HG03159 (cell line): ENCODE measurements around the gene NACC2.
"Not testable (repeated sequence)": the region's sequence is repeated elsewhere in the genome, so short reads cannot be mapped to it uniquely, and the experiment has no call there.

ENCODE experiments used
- ATAC-seq: cut with Tn5 transposase; IDR thresholded peaks from one replicate; pipeline ENCODE4 v1.9.1; 2021; ENCODE audit warnings: mild to moderate bottlenecking, moderate library complexity; ENCODE audit not compliant: unreplicated experiment

NACC2 gene

GRCh38 chr9:136111910-136112309 lies 16.8 kb upstream of the NACC2 start:
- no peak for ATAC-seq

GRCh38 chr9:136111190-136111589 lies 16.1 kb upstream of the NACC2 start:
- no peak for ATAC-seq

- no peak for ATAC-seq
Measured at GRCh38 chr9:136110082-136111061, 15.3 kb upstream of the NACC2 start.

DNA sequence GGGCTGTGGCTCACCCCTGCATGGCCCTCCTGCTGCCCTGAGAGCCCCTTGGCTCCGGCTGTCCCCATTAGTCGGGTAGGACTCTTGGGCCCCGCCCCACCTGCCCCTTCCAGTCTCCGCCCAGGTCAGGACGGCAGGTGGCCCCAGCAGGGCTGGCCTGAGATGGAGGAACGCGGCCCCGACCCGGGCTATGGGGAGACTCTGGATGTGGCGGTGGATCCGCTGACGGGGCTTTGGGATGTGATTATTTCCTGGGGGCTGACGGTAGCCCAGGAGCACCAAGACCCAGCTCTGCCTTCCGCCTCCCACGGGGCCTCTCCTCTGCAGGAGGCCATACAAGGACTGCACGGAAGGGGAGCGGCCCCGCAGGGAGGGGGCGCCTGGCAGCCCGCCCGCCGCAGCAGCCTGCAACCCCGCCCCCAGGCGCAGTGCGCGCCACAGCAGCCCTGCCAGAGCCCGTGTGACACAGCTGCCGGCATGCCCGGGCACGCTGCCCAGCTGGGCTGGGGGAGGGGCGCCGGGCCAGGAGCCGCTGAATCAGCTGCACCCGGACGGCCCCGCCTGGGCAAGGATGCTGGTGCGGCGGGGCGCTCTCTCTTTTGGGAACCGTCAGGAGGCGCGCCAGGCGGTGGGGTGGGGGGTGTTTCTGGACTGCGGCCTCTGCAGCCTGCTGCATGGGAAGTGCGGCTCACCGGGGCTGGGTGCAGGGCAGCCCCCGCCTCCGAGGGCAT lies 14.4 kb upstream of the NACC2 start:
- ATAC-seq = peak; percentile 68

DNA sequence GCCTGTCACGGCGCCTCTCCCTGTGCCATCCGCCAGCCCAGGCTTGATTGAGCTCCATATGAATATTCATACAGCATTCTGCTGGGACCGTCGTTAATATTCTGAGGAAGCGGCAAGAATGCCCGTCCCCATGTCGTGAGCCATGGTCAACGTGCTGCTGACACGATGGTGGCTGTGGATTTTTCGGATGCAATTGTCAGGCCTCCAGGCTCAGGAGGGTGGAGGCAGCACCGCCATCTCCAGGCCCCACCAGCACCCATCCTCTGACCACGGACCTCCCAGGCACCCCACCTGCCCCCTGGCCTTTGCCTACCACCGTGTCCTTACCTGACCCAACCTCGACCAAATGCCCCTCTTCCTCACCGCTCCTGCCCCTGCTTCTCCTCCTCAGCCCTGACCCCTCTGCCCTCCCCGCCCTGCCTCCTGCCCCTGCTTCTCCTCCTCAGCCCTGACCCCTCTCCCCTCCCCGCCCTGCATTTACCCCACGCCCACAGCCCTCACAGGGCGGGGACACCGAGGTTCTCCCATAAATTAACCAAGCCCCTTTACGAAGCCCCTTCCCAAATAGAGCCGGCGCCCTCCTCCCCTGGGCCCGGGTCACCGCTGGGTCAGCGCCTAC lies 13.7 kb upstream of the NACC2 start:
- no peak for ATAC-seq

- no peak for ATAC-seq
Measured at GRCh38 chr9:136107953-136108647, 13.0 kb upstream of the NACC2 start.

DNA sequence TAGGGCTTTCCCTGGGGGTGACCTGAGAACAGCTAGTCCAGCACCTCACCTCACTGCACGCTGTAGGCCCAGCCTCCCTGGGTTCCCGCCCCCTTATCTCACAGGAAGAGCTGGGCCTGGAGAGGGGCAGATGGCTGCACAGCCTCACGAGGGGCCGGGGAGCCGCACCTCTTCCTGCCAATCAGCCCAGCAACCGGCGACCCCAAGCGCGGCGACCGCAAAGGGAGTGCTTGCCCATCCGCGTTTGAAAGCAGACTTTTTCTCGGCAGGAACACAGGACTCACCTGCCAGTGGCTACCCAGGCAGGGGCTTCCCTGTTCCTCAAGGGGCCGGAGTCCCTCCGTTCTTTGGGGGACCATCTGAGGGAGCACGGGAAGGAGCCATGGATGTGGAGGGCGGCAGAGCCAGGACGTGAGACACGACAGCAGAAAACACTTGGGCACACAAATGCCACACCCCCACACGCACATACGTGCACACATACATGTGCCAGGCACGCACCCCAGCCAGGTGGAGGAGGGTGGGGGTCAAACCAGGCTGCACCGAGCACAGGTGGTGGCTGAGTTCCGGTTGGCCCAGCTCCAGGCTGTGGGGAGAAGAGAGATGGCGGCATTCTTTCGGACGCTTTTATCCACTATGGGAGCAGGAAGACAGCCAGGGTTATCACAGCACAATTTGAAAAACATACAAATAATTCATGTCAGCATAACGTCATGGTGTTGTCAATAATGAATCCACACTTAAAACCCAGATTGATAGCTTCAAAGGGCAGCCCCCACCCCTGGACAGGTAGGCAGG lies 12.3 kb upstream of the NACC2 start:
- ATAC-seq = no peak

DNA sequence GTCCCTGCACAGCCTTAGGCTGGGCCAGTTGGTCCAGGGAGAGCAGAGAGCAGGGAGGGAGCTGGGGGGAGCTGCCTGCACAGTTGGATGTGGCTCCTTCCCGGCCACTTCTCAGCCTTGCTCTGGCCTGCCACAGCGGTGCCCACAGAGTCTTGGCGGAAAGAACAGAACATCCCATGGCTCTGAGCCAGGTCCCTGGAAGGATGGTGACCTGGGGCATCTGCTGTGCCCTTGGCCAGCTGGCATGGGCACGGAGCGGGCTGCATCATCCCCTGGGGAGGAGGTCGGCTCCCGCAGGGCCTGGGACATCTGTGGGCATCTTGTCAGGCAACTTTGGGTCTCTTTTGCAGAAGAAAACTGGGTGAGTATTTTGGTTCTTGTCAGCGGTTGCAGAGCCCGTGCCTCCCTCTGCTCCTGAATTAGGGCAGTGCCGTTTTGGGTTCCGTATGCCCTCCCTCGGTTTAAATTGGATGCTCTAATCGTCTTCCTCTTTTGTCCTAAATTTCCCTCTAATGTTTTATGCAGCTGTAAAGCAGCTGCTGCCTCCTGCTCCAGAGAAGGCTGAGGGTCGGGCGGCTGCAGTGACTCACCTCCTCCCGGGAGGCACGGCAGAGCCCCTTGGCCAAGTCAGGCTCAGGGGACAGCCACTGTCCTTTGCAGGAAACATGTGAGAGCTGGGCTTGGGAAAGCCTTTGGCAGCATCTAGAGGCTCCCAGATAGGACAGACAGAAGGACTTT lies 10.5 kb upstream of the NACC2 start:
- no peak for ATAC-seq

DNA sequence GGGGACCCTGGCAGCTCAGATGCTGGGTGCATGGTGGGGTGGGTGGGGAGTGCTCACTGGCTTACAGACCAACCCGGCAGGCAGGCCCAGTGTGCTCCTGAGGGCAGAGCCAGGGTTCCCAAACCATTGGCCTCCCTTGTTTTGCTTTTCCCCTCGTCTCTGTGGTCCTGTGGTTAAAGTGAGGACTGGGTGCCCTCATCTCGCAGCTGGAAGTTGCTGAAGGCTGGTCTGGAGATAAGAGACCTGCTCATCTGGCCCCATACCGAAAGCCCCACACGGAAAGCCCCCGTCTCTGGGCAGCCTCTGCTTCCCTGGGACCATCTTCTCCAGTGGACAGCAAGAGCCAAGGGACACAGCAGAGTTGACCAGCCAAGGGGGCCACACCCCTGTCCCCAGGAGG lies 9.8 kb upstream of the NACC2 start:
- ATAC-seq = no peak

- no peak for ATAC-seq
Measured at GRCh38 chr9:136104488-136104800, 9.4 kb upstream of the NACC2 start.

DNA sequence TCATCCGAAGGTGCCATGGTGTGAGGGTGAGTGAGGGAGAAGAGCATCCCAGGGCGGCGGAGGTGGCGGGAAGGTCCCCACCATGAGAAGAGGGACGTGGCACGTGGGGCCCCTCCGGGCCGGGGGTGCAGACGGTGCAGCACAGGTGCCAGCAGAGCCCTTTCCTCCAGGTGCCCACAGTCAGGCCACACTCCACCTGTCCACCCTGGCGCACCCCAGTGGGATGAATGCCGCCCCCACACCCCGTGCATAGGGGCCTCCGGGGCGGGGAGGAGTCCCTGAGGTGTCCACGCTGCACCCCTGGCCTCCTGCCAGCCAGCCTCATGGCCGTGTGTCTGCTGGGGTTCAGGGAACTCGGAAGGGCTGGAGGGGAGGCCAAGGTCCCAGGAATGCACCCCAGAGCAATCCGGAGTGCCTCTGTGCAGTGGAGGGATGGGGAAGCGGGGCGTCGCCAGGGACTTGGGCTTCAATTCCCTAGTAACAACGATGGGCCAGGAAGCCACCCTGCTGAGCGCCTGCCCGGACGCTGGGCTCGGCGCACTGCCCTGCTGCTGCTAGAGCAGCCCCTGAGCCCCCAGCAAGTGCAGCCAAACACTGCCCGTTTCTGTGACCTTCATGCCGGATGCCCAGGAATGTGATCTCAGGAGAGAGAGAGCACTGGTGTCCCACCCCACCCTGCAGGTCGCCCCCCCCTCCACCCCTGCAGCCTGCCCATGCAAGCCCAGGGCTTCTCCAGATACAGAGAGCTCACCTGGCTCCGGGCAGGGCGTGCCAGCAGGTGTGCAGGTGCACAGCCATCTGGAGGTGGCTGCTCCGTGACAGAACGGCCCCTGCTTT lies 8.8 kb upstream of the NACC2 start:
- no peak for ATAC-seq

GRCh38 chr9:136101615-136102074 lies 6.6 kb upstream of the NACC2 start:
- ATAC-seq = not testable (repeated sequence)

GRCh38 chr9:136100700-136101614 lies 5.9 kb upstream of the NACC2 start:
- ATAC-seq = no peak

- no peak for ATAC-seq
Measured at GRCh38 chr9:136099542-136099941, 4.5 kb upstream of the NACC2 start.

- no peak for ATAC-seq
Measured at GRCh38 chr9:136098844-136099243, 3.8 kb upstream of the NACC2 start.

- ATAC-seq = no peak
Measured at GRCh38 chr9:136098210-136098609, 3.1 kb upstream of the NACC2 start.

GRCh38 chr9:136096505-136097001 lies 1.5 kb upstream of the NACC2 start:
- ATAC-seq = no peak
